HUES64 (cell line): ENCODE results near the gene METAP2. TPM values are rescaled to one million over a fixed set of nuclear protein-coding genes. Genes with fewer than 3 reads are reported as not detected.
"Not testable (repeated sequence)": the region's sequence is repeated elsewhere in the genome, so short reads cannot be mapped to it uniquely, and the experiment has no call there.

Source experiments
- H3K27ac ChIP-seq: 2 replicates; pipeline ENCODE4 v1.7.0; 2013; ENCODE audit warnings: low read depth, low read length, inconsistent platforms
- H3K27me3 ChIP-seq: 2 replicates; pipeline ENCODE4 v1.6.1; 2013; ENCODE audit warnings: mild to moderate bottlenecking, low read length; ENCODE audit not compliant: insufficient read depth
- H3K36me3 ChIP-seq: 2 replicates; pipeline ENCODE4 v1.6.1; 2013; ENCODE audit warnings: mild to moderate bottlenecking, low read length; ENCODE audit not compliant: insufficient read depth
- H3K4me1 ChIP-seq: 2 replicates; pipeline ENCODE4 v1.6.1; 2013; ENCODE audit warnings: mild to moderate bottlenecking, low read length, moderate library complexity; ENCODE audit not compliant: insufficient read depth
- H3K4me3 ChIP-seq: 2 replicates; pipeline ENCODE4 v1.5.1; 2013; ENCODE audit warnings: mild to moderate bottlenecking, low read length, moderate library complexity
- H3K9ac ChIP-seq: 2 replicates; pipeline ENCODE4 v1.6.1; 2013; ENCODE audit warnings: mild to moderate bottlenecking, low read depth, low read length
- H3K9me3 ChIP-seq: 2 replicates; pipeline ENCODE4 v1.6.1; 2013; ENCODE audit warnings: low read depth, low read length; ENCODE audit not compliant: insufficient read depth
- WGBS: fragments of 150-250, 120-280 bp; methylation state at CpG from one replicate; pipeline ENCODE4 v1.1.7; 2013; ENCODE audit warnings: missing lambda C conversion rate; 5-methylcytosine and 5-hydroxymethylcytosine counted together
- polyA plus RNA-seq, 2 experiments: library from polyadenylated mRNA; stranded (reverse); fragments of 50-300 nt; gene quantifications; one replicate each; pipeline ENCODE4 v1.2.3, GENCODE V29; 2013

METAP2 gene
- polyA plus RNA-seq (2013, experiment 1 of 2) = 119 TPM
- 128 TPM for polyA plus RNA-seq (2013, experiment 2 of 2)

DNA sequence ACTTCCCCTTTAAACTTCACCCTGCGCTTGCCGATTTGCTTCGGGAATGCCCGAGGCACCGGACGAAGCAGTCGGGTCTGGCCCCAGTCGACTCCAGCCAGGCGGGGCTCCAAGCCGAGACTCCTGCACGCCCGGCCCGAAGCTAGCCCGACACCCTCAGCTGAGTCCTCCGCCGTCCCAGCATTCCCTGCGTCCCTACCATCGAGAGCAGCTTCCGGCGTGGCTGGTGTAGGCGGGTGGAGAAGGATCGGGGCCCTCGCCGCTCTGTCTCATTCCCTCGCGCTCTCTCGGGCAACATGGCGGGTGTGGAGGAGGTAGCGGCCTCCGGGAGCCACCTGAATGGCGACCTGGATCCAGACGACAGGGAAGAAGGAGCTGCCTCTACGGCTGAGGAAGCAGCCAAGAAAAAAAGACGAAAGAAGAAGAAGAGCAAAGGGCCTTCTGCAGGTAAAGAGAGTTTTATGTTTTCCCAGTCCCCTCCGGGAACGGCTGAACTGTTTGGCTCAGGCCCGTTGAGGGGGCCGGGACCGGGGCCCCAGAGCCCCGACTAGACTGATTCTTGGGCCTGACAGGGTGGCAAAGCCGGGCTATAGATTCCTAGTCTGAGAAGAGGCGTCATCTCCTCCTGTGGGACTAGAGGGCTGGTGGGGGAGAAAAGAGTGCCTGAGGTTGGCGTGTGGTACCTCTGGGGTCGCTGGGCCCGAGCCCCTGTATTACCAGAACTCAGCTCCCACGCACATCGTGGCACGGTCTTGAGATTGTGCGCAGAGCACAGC is at the start of gene METAP2:
Gene METAP2 (plus strand): TSS at position 269 of the 776 bp plus-strand sequence. CDS start 28 bp downstream, at position 297.
- H3K36me3 ChIP-seq = peaks cover 34% of the 10 kb centered on the region
- H3K9ac ChIP-seq = peak within 1 kb of the TSS; percentile 95
- WGBS = under 1% methylated on average over 49 of the region's 49 CpGs
- peak within 1 kb of the TSS; percentile 90 for H3K4me3 ChIP-seq
- H3K27ac ChIP-seq = peak within 1 kb of the TSS; percentile 78
- no peaks in the 10 kb centered on the region for H3K27me3 ChIP-seq
- H3K4me1 ChIP-seq = peaks cover 4% of the 10 kb centered on the region; the same call in 1 of the 2 replicates
- H3K9me3 ChIP-seq = no peaks in the 10 kb centered on the region

DNA sequence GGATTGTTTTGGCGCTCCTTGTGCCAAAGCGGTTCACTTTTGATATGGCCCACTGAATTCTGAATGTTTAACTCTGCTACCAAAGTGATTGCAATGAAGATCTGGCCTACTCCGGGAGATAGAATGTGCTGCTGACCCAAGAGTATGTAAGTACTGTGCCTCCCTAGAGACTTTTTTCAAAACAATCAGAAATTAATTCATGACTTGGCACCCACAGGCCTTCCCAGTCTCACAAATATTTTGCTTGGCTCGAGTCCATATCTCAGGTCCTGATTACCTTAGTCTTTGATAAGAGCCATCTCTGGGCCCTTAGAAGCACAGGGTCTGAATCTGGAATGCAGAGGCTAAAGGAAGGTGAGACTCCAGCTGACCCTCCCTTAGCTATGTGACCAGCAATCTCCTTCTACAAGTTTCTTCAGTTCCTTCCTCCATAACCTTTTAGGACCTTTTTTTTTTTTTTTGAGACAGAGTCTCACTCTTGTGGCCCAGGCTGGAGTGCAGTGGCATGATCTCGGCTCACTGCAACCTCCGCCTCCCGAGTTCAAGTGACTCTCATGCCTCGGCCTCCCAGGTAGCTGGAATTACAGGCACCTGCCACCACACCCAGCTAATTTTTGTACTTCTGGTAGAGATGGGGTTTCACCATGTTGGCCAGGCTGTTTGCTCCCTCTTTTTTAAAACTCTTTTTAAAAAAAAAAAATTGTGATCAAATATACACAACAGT is 49.5 kb upstream of the METAP2 start:
- Histone ChIP-seq H3K36me3 (no peaks in the 10 kb centered on the region), H3K27ac (no peak overlapping the region), H3K4me1 (no peaks in the 10 kb centered on the region), H3K9ac (no peak overlapping the region), H3K27me3 (no peaks in the 10 kb centered on the region), H3K9me3 (no peaks in the 10 kb centered on the region), H3K4me3 (no peak overlapping the region)
- 94% methylated on average over 8 of the region's 8 CpGs for WGBS

DNA sequence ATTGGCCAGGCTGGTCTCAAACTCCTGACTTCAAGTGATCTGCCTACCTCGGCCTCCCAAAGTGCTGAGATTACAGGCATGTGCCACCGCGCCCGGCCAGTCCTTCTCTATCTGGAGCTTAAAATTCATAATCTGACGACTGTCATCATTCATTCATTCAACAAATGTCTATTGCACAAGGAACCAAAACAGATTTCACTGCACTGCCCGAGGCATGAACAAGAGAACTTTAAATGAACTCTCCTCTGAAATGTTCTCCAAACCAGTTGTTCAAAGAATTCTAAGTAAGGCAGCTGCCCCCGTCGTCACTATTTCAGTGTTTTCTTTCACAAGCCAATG is 44.8 kb upstream of the METAP2 start:
- Histone ChIP-seq H3K4me1 (no peaks in the 10 kb centered on the region), H3K27ac (no peak overlapping the region), H3K36me3 (no peaks in the 10 kb centered on the region), H3K27me3 (no peaks in the 10 kb centered on the region), H3K4me3 (no peak overlapping the region), H3K9me3 (no peaks in the 10 kb centered on the region), H3K9ac (no peak overlapping the region)
- WGBS = 94% methylated on average over 8 of the region's 8 CpGs

DNA sequence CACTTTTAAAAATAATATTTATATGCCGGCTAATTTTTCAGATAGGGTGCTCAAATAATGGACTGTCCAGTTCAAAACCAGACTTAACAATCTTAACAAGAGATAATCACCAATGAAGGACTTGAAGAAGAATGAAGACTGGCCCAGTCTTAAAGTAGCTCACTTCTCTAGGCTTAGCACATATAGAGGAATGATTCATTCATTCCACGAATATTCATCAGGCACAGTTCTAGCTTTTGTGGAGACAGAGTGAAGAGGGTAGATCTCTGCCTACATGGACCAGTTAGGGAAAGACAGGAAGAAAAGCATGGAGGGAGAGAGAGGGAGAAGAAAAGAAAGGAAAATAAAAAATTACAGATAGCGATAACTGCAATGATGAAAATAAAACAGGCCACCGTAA is 42.8 kb upstream of the METAP2 start:
- no peak overlapping the region for H3K27ac ChIP-seq
- no peak overlapping the region for H3K9ac ChIP-seq
- no peaks in the 10 kb centered on the region for H3K27me3 ChIP-seq
- no peaks in the 10 kb centered on the region for H3K4me1 ChIP-seq
- H3K9me3 ChIP-seq = no peaks in the 10 kb centered on the region
- H3K36me3 ChIP-seq = no peaks in the 10 kb centered on the region
- H3K4me3 ChIP-seq = no peak overlapping the region
- 97% methylated on average over 3 of the region's 4 CpGs for whole genome bisulfite sequencing

DNA sequence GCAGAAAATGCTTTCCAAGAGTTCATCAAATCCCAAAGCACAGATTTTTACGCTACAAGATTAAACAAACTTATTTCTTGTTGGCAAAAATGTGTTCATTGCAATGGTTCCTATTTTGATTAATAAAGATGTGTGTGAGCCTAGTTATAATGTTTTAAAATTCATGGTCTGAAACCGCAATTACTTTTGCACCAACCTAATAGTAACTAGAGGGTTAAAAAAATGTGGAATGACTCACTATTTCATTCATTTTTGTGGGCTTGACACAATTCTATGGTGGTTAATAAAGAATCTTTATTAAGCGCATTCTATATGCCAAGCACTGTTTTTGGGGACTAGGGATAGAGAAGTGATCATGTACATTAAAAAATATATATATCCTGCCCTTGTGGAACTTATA is 38.6 kb upstream of the METAP2 start:
- WGBS = 100% methylated on average over 2 of the region's 3 CpGs
- Histone ChIP-seq H3K9me3 (no peaks in the 10 kb centered on the region), H3K9ac (no peak overlapping the region), H3K4me3 (no peak overlapping the region), H3K36me3 (no peaks in the 10 kb centered on the region), H3K4me1 (no peaks in the 10 kb centered on the region), H3K27me3 (no peaks in the 10 kb centered on the region), H3K27ac (no peak overlapping the region)

DNA sequence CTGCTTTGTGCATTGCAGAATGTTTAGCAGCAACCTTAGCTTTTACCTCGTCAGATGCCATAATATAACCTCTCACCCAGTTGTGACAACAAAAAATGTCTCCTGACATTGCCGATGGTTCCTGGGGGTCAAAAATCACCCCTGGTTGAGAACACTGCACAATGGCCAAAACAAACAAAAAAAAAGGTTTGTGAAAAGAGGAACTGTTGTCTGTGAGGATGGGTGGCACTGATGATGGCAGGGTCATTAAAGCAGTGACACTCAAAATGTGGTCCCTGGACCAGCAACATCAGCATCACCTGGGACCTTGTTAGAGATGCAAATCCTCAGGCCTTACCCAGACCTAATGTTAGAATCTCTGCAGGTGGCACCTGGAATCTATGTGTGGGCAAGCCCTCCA is 36.4 kb upstream of the METAP2 start:
- Histone ChIP-seq H3K9ac (no peak overlapping the region), H3K27ac (no peak overlapping the region), H3K36me3 (no peaks in the 10 kb centered on the region), H3K27me3 (no peaks in the 10 kb centered on the region), H3K4me3 (no peak overlapping the region), H3K9me3 (no peaks in the 10 kb centered on the region), H3K4me1 (no peaks in the 10 kb centered on the region)
- 98% methylated on average over 2 of the region's 2 CpGs for WGBS

DNA sequence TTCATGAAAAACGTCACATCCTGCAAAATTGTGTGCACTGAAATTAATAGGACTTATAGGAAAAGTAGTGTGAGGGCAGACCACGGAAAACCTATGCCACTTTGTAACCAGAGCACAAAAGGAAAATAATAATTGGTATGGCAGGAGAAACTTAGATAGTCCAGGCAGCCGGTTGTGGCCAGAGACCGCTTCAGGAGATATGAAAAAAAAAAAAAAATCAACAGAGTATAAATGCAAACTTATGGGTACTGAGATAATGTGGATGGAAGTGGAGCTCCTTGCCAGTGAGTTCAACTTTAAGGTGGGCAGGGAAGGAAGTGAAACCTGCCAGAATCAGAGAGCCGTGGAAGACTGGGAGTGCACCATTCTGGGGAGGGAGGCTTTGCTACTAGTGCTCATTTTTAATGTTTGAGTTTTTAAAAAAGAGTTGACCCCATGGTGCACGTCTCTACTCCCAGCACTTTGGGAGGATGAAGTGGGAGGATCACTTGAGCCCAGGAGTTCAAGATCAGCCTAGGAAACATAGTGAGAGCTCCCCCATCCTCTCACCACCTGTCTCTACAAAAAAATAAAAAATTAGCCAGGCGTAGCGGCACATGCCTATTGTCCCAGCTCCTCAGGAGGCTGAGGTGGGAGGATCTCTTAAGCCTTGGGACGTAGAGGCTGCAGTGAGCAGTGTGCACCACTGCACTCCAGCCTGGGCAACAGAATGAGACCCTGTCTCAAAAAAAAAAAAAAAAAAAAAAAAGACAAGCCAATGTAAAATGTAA is 34.3 kb upstream of the METAP2 start:
- H3K36me3 ChIP-seq = no peaks in the 10 kb centered on the region
- H3K4me3 ChIP-seq = no peak overlapping the region
- no peak overlapping the region for H3K27ac ChIP-seq
- H3K4me1 ChIP-seq = peaks cover 16% of the 10 kb centered on the region; the same call in 1 of the 2 replicates
- no peaks in the 10 kb centered on the region for H3K9me3 ChIP-seq
- no peak overlapping the region for H3K9ac ChIP-seq
- H3K27me3 ChIP-seq = no peaks in the 10 kb centered on the region
- 88% methylated on average over 9 of the region's 9 CpGs for WGBS

DNA sequence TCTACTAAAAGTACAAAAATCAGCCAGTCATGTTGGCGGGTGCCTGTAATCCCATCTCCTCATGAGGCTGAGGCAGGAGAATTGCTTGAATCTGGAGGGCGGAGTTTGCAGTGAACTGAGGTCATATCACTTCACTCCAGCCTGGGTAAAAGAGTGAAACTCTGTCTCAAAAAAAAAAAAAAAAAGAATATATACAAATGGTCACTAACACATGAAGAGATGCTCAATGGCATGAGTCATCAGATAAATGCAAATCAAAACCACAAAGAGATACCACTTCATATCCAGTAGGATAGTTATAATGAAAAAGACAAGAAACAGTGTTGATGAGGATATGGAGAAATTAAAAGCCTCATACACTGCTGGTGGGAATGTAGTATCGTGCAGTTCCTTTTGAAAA is 33.6 kb upstream of the METAP2 start:
- Histone ChIP-seq H3K36me3 (no peaks in the 10 kb centered on the region), H3K27ac (no peak overlapping the region), H3K27me3 (no peaks in the 10 kb centered on the region), H3K4me1 (peaks cover 16% of the 10 kb centered on the region; the same call in 1 of the 2 replicates), H3K4me3 (no peak overlapping the region), H3K9ac (no peak overlapping the region), H3K9me3 (no peaks in the 10 kb centered on the region)
- 96% methylated on average over 3 of the region's 3 CpGs for WGBS

DNA sequence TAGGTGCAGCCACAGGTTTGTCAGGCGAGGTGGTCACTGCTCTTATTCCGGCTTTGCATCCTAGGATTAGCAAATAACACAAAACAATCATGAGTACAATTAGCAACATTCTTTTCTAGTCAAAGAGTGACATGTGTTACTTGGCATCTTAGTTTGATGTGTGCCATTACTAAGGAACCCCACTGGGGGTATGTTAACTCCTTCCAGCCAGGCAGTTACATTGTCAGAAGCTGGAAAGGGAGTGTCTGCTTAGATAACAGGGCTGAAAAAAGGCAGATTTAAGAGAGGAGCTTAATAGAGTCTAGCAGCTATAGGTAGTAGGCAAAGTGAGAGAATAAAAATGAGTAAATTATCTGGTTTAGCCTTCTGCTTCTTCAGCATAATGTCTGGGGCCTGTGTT is 30.5 kb upstream of the METAP2 start:
- Histone ChIP-seq H3K4me1 (peaks cover 18% of the 10 kb centered on the region; the same call in 1 of the 2 replicates), H3K9ac (no peak overlapping the region), H3K9me3 (no peaks in the 10 kb centered on the region), H3K36me3 (no peaks in the 10 kb centered on the region), H3K27me3 (peaks cover 15% of the 10 kb centered on the region), H3K4me3 (no peak overlapping the region), H3K27ac (no peak overlapping the region)
- WGBS = 39% methylated on average over 2 of the region's 2 CpGs

DNA sequence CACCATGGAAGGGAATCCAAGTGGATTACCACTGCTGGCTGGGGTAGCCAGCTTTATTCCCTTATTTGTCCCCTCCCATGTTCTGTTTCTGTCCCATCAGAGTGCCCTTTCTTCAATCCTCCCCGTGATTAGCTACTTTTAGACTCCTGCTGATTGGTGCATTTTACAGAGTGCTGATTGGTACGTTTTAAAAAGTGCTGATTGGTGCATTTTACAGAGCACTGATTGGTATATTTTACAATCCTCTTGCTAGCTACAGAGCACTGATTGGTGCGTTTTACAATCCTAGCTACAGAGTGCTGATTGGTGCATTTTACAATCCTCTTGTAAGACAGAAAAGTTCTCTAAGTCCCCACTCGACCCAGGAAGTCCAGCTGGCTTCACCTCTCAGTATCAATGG is 28.9 kb upstream of the METAP2 start:
- not testable (repeated sequence) for H3K9me3 ChIP-seq
- 93% methylated on average over 4 of the region's 4 CpGs for WGBS

More for the DNA sequence above, 28.9 kb upstream of the METAP2 start:
- H3K9ac ChIP-seq, H3K4me3 ChIP-seq, H3K36me3 ChIP-seq, H3K27ac ChIP-seq: not testable (repeated sequence)
- H3K4me1 ChIP-seq = peaks cover 18% of the 10 kb centered on the region; the same call in 1 of the 2 replicates
- peaks cover 15% of the 10 kb centered on the region for H3K27me3 ChIP-seq
